ENCODE results near the gene CCDC148. TPM values are rescaled to one million over a fixed set of nuclear protein-coding genes. Genes with fewer than 3 reads are reported as not detected.

Gene CCDC148
- total RNA-seq, 1 donor from 2014 or later: 1.2 TPM

DNA sequence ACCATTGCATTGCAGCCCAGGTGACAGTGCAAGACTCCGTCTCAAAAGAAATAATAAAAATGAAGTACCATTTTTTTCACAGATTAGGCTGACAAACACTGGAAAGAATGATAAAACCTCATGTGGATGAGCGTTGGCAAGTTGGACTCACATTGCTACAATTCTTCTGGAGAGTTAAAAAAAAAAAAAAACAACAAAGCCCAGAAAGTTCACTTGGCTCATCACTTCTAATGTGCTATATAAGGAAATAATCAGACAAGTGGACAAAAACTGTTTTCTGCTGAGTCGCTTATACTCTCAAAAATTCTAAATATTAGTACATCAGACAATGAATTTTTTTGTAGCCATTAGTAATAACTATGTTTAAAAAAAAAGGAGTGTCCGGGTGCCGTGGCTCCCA, 38.6 kb upstream of the CCDC148 start:
- DNase-seq: no peak
- Histone ChIP-seq H3K9me3 (no peaks in the 10 kb centered on the region), H3K27me3 (no peaks in the 10 kb centered on the region), H3K4me3 (no peak overlapping the region), H3K4me1 (peaks cover 9% of the 10 kb centered on the region), H3K27ac (no peak overlapping the region), H3K36me3 (no peaks in the 10 kb centered on the region)
- no peak for ATAC-seq
- intact Hi-C loops (cut with DNase I): no loop called here
- TF ChIP-seq, protein P1, sequence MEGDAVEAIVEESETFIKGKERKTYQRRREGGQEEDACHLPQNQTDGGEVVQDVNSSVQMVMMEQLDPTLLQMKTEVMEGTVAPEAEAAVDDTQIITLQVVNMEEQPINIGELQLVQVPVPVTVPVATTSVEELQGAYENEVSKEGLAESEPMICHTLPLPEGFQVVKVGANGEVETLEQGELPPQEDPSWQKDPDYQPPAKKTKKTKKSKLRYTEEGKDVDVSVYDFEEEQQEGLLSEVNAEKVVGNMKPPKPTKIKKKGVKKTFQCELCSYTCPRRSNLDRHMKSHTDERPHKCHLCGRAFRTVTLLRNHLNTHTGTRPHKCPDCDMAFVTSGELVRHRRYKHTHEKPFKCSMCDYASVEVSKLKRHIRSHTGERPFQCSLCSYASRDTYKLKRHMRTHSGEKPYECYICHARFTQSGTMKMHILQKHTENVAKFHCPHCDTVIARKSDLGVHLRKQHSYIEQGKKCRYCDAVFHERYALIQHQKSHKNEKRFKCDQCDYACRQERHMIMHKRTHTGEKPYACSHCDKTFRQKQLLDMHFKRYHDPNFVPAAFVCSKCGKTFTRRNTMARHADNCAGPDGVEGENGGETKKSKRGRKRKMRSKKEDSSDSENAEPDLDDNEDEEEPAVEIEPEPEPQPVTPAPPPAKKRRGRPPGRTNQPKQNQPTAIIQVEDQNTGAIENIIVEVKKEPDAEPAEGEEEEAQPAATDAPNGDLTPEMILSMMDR (IDR thresholded peaks at IDR 0.05): no peak

DNA sequence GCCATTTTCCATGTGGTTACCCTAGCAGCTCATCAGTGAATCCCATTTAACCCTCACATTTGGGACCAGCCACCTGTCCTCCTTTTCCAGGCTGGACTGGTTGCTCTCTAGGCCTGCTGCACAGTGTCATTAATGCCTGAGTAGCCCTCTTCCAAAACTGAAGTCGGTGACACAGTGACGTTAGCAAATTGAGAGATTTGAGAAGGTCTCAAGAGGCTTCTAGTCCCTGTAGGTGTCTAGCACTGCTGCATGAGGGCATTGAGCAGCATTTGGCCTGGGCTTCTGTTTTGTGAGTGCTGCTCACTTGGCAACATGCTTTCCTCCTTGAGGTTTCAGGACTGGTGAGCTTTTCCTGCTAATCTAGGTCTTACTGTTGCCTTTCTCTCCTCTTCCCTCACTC, 36.9 kb upstream of the CCDC148 start:
- peak; percentile 70 for ATAC-seq
- TF ChIP-seq, protein P1 (IDR thresholded peaks at IDR 0.05): no peak
- intact Hi-C loops (cut with DNase I): no loop called here
- no peak for DNase-seq
- Histone ChIP-seq H3K36me3 (no peaks in the 10 kb centered on the region), H3K27me3 (no peaks in the 10 kb centered on the region), H3K9me3 (no peaks in the 10 kb centered on the region), H3K4me1 (peaks cover 9% of the 10 kb centered on the region), H3K27ac (no peak overlapping the region), H3K4me3 (no peak overlapping the region)

- peaks cover 14% of the 10 kb centered on the region for H3K4me1 ChIP-seq
- H3K27ac ChIP-seq: no peak overlapping the region
- ATAC-seq (no peak), DNase-seq (no peak)
- TF ChIP-seq, protein P1 (IDR thresholded peaks at IDR 0.05): no peak
- intact Hi-C loops (cut with DNase I): no loop called here
- no peaks in the 10 kb centered on the region for H3K27me3 ChIP-seq
- no peak overlapping the region for H3K4me3 ChIP-seq
- H3K9me3 ChIP-seq: no peaks in the 10 kb centered on the region
- no peaks in the 10 kb centered on the region for H3K36me3 ChIP-seq
These were observed 34.5 kb upstream of the CCDC148 start for GRCh38 chr2:158491072-158491471.

- H3K4me1 ChIP-seq: peaks cover 14% of the 10 kb centered on the region
- no peak overlapping the region for H3K4me3 ChIP-seq
- ATAC-seq (no peak), DNase-seq (no peak)
- TF ChIP-seq, protein P1 (IDR thresholded peaks at IDR 0.05): no peak
- no peaks in the 10 kb centered on the region for H3K36me3 ChIP-seq
- H3K27me3 ChIP-seq: no peaks in the 10 kb centered on the region
- no peak overlapping the region for H3K27ac ChIP-seq
- no peaks in the 10 kb centered on the region for H3K9me3 ChIP-seq
- intact Hi-C loops (cut with DNase I): no loop called here
These were observed 33.0 kb upstream of the CCDC148 start for GRCh38 chr2:158489366-158490112.

- Histone ChIP-seq H3K36me3 (no peaks in the 10 kb centered on the region), H3K4me1 (peaks cover 14% of the 10 kb centered on the region), H3K9me3 (no peaks in the 10 kb centered on the region), H3K27me3 (no peaks in the 10 kb centered on the region), H3K27ac (no peak overlapping the region), H3K4me3 (no peak overlapping the region)
- intact Hi-C loops (cut with DNase I): no loop called here
- DNase-seq (no peak), ATAC-seq (no peak)
- TF ChIP-seq, protein P1 (IDR thresholded peaks at IDR 0.05): no peak
These were observed 32.1 kb upstream of the CCDC148 start for GRCh38 chr2:158488442-158489216.
